Stimulated activated CD4-positive, alpha-beta T cell treated with anti-CD3 and anti-CD28 coated beads, Interleukin-12 subunit alpha, Interleukin-12 subunit beta, amount 100 ng/mL, for 24 hours (primary cell): ENCODE measurements around the gene ING2.
"Not testable (repeated sequence)": the region's sequence is repeated elsewhere in the genome, so short reads cannot be mapped to it uniquely, and the experiment has no call there.

Experiments
- DNase-seq, 2 experiments: peaks; one replicate each; pipeline ENCODE4 v3.0.0-alpha.2; 2020; ENCODE audit warnings: low read depth in 2 of 2

The ING2 gene

DNA sequence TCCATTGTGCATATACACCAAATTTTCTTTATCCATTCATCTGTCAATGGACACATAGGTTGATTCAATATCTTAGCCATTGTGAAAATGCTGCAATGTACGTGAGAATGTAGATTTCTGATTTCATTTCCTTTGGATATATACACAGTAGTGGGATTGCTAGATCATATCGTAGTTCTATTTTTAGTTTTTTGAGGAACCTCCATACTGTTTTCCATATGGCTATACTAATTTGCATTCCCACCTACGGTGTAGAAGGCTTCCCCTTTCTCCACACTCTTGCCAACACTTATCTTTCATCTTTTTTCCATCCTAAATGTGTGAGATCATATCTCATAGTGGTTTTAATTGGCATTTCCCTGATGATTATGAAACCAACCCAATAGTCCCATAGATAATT is 43.4 kb downstream of the ING2 start:
- no peak for DNase-seq

DNA sequence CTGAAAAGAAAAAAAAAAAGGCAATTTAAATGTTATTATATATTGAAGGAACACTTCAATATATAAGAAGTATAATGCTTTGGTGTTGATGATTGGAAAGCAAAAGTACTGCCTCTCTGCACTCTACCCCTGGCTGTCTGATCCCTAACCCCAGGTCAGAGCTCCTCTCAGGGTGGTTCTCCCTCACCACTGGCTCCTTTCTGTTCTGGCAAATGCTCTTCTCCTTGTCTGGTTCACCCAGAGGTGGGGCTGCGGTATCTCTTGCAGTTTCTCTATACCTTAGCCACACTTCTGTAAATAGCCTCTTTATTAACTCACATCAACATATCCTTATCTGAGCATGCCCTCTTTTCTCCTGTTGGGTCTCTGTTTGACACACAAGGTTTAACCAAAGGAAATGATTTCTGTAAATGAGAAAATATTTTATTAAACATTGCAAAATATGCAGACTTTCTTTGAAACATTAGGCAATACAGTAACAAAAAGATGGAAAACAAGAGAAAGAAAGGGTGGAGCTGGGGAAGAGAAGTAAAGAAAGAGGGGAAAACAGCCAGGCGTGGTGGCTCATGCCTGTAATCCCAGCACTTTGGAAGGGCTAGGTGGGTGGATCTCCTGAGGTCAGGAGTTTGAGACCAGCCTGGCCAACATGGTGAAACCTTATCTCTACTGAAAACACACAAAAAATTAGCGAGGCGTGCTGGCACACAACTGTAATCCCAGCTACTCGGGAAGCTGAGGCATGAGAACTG is 45.7 kb downstream of the ING2 start:
- DNase-seq, result no peak

DNA sequence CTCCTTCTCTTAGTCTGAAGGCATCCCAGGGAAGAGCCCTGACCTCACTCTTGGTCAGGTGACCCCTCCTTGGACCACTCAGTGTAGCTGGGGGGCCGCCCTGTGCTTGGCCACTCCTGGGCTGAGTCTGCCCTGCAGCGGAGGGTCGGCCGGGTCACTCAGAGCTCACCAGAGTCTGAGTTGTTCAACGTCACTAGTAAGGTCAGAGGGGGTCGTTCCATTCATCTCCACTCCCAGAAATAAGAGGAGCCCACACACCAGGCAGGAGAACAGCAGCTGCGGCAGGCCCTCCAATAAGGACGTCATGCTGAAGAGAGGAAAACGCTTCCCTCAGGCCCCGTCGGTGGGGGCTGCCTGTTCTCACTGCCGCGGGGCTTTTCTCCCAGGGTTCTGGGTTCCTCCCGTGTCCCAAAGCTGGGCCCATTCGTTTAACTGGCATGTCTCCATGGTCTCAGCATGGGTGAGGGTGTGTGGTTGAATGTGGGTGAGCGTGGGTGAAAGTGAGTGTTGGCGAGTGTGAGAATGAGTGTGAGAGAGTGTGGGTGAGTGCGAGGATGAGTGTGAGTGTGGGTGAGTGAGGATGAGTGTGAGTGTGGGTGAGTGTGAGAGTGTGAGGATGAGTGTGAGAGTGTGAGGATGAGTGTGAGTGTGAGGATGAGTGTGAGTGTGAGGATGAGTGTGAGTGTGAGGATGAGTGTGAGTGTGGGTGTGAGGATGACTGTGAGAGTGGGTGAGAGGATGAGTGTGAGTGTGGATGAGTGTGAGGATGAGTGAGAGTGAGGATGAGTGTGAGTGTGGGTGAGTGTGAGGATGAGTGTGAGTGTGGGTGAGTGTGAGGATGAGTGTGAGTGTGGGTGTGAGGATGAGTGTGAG is 47.7 kb downstream of the ING2 start:
- DNase-seq, result no peak

DNA sequence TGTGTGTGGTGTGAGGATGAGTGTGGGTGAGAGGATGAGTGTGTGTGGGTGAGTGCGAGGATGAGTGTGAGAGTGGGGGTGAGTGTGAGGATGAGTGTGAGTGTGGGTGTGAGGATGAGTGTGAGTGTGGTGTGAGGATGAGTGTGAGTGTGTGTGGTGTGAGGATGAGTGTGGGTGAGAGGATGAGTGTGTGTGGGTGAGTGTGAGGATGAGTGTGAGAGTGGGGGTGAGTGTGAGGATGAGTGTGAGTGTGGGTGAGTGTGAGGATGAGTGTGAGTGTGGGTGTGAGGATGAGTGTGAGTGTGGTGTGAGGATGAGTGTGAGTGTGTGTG is 48.3 kb downstream of the ING2 start:
- not testable (repeated sequence) for DNase-seq

DNA sequence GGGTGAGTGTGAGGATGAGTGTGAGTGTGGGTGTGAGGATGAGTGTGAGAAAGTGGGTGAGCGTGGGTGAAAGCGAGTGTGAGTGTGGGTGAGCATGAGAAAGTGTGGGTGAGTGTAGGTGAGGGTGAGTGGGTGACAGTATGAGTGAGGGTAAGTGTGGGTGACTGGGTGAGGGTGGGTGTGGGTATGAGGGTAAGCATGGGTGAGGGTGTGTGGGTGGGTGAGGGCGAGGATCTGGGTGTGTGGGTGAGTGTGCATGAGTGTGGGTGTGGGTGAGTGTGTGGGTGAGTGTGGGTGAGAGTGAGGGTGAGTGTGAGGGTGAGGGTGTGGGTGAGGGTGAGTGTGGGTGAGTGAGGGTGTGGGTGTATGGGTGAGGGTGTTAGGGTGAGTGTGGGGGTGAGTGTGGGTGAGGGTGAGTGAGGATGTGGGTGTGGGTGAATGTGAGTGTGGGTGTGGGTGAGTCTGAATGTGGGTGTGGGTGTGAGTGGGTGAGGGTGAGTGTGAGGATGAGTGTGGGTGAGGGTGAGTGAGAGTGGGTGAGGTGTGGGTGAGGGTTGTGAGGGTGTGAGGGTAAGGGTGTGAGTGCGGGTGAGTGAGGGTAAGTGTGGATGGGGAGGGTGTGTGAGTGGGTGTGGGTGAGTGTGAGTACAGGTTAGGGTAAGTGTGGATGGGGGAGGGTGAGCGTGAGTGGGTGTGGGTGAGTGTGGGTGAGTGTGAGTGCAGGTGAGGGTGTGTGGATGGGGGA is 48.9 kb downstream of the ING2 start:
- DNase-seq, result no peak

DNA sequence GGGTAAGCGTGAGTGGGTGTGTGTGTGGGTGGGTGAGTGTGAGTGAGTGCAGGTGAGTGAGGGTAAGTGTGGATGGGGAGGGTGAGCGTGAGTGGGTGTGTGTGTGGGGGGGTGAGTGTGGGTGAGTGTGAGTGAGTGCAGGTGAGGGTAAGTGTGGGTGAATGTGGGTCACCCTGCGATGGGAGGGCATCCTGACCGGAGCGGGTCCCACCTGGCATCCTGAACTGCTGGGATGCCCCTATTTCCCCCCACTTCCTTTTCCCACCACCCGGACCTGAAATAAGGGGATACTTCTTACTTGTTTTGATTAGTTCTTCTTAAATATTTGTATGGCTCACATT is 49.5 kb downstream of the ING2 start:
- DNase-seq, result no peak

DNA sequence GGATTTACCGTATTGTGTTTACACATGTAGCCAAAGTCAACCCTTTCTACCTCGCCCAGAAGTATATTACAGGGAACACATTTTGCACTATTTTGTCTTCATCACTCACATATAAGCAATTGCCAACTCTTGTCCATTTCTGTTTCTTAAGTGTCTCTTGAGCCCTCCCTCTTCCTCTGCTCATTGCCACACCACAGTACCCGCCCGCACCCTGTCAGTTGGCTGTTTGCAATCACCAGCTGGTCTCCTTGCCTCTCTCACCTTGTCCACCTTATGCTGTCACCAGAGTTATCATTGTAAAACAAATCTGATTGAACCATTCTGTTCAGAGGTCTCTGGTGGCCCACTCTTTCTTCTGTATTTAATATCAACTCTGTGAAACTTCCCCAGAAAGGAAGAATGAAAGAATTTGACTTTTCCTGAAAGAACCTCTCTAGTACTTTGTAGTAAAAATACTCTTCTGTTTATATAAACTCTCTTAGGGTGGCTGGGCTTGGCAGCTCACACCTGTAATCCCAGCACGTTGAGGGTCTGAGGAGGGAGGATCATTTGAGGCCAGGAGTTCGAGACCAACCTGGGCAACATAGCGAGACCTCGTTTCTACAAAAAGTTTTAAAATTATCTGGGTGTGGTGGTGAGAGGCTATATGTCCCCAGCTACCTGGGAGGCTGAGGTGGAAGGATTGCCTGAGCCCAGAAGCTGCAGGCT is 50.2 kb downstream of the ING2 start:
- DNase-seq, result no peak

DNA sequence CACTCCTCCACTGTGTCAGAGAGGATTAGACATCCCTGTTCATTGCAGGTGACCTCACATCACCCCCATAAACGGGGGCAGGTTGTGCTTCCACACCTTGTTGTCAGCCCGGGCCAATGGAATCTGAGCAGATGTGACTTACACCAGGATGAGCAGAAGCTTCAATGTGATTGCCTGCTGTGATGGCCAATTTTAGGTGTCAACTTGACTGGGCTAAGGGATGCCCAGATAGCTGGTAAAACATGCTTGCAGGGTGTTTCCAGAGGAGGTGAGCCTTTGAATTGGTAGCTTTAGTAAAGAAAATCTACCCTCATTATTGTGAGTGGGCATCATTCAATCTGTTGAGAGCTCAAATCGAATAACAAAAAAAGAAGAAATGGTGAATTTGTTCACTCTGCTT is 52.1 kb downstream of the ING2 start:
- DNase-seq, result no peak

DNA sequence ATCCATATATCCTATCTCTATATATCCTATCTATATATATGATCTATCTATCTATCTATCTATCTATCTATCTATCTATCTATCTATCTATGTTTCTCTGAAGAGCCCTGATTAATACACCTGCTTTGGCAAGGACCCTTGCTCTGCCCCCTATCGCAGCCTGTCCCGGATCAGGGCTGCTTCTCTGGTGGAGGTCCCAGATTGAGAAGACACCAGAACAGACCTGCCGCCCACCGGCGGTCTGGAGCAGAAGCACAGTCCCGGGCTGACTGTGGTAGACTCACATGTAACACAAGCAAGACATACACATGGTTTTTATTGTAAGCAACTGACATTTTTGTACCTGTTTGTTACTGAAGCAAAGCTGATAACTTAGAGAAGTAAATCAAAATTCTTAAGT is 52.8 kb downstream of the ING2 start:
- DNase-seq, result no peak

DNA sequence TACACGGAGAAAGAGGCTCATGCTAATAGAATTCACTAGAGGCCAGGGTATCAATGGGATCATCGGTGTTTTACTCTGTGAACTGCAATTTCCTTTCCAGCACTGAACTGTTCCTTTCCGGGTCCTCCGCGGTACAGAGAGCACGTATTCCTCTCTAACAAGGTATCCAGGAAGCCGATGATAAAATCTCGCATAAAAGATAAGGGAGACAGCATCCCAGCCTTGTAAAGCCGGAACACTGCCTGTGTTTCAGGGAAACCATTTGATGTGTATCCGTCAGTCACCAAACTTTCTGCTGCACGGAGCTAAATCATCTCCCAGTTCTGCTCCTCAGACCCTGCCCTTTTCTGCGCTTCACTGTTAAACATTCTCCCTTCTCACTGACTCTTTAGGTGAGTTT is 54.0 kb downstream of the ING2 start:
- no peak for DNase-seq

DNA sequence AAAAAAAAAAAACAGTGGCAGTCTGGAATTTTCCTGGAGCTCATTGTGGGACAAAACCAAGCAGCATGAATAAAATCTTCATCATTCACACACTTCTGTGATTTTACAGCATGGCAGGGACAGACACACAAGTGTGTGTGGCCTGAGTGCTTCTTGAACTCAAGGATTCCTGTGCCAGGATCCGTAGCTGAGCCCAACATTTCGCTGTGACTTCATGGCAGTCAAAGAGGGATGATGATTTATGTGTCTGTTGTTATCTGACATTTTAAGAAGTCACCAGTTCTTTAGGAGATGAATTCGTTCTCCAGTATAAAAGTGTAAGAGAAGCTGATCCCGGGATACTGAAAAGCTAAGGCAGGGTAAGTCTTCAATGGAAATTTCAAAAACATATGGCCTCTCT is 57.0 kb downstream of the ING2 start:
- no peak for DNase-seq
